ENCODE results near the gene ELFN1.

- TF ChIP-seq EZH2 (IDR thresholded peaks at IDR 0.05; ENCODE audit: low read length, unreplicated experiment): no peak
- TF ChIP-seq CTCF (conservative IDR thresholded peaks at IDR 0.05; ENCODE audit: low read depth, low read length): no peak
- TF ChIP-seq EZH2phosphoT487 (IDR thresholded peaks at IDR 0.05; ENCODE audit: borderline replicate concordance, low read length): no peak
Measured at GRCh38 chr7:1653500-1653899, 16.6 kb upstream of the ELFN1 start.
